H9 (cell line): ENCODE data around the gene EPN1. TPM values are rescaled to one million over a fixed set of nuclear protein-coding genes. Genes with fewer than 3 reads are reported as not detected.

Experiments used
- DNase-seq: peaks from one replicate; pipeline ENCODE4 v3.0.0-alpha.2; 2017
- H2AFZ ChIP-seq: one replicate; pipeline ENCODE4 v1.6.1; 2013; ENCODE audit warnings: mild to moderate bottlenecking, low read length, control low read depth, moderate library complexity
- H2AK5ac ChIP-seq: 2 replicates; pipeline ENCODE4 v1.6.1; 2013; ENCODE audit warnings: low read length, control low read depth, mixed read lengths; ENCODE audit not compliant: insufficient read length
- H2BK120ac ChIP-seq: one replicate; pipeline ENCODE4 v1.6.1; 2013; ENCODE audit warnings: low read depth, mild to moderate bottlenecking, low read length, control low read depth, inconsistent platforms; ENCODE audit not compliant: poor library complexity, severe bottlenecking
- H2BK12ac ChIP-seq: 2 replicates; pipeline ENCODE4 v1.6.1; 2013; ENCODE audit warnings: low read length, control low read depth, mixed read lengths, low read depth; ENCODE audit not compliant: insufficient read length
- H2BK15ac ChIP-seq: 2 replicates; pipeline ENCODE4 v1.6.1; 2013; ENCODE audit warnings: low read depth, low read length, control low read depth
- H2BK20ac ChIP-seq: one replicate; pipeline ENCODE4 v1.6.1; 2013; ENCODE audit warnings: low read depth, mild to moderate bottlenecking, low read length, control low read depth, inconsistent platforms; ENCODE audit not compliant: poor library complexity, severe bottlenecking
- H2BK5ac ChIP-seq: 2 replicates; pipeline ENCODE4 v1.6.1; 2013; ENCODE audit warnings: low read length, control low read depth, mixed read lengths; ENCODE audit not compliant: insufficient read length
- H3K14ac ChIP-seq: 2 replicates; pipeline ENCODE4 v1.6.1; 2013; ENCODE audit warnings: low read length, control low read depth; ENCODE audit not compliant: insufficient read depth
- H3K18ac ChIP-seq: 2 replicates; pipeline ENCODE4 v1.6.1; 2013; ENCODE audit warnings: low read depth, mild to moderate bottlenecking, mixed read lengths, low read length, control low read depth; ENCODE audit not compliant: insufficient read length
- H3K23ac ChIP-seq: 2 replicates; pipeline ENCODE4 v1.6.1; 2013; ENCODE audit warnings: low read length, control low read depth, mixed read lengths, low read depth; ENCODE audit not compliant: insufficient read length
- H3K23me2 ChIP-seq: 2 replicates; pipeline ENCODE4 v1.6.1; 2013; ENCODE audit warnings: low read depth, mild to moderate bottlenecking, mixed read lengths, low read length, control low read depth; ENCODE audit not compliant: insufficient read length, poor library complexity, severe bottlenecking
- H3K27ac ChIP-seq: 2 replicates; pipeline ENCODE4 v1.5.1; 2013; ENCODE audit warnings: low read length, control low read depth, mixed read lengths, low read depth; ENCODE audit not compliant: insufficient read length
- H3K27me3 ChIP-seq: 2 replicates; pipeline ENCODE4 v1.6.1; 2013; ENCODE audit warnings: low read length, control low read depth, inconsistent platforms; ENCODE audit not compliant: insufficient read depth
- H3K4ac ChIP-seq: 2 replicates; pipeline ENCODE4 v1.6.1; 2013; ENCODE audit warnings: low read depth, mild to moderate bottlenecking, control low read depth, inconsistent platforms, low read length, moderate library complexity
- H3K4me1 ChIP-seq: 2 replicates; pipeline ENCODE4 v1.6.1; 2013; ENCODE audit warnings: low read length, control low read depth, inconsistent platforms; ENCODE audit not compliant: insufficient read depth
- H3K4me2 ChIP-seq: 2 replicates; pipeline ENCODE4 v1.6.1; 2013; ENCODE audit warnings: low read length, control low read depth, mixed read lengths; ENCODE audit not compliant: insufficient read length, insufficient read depth
- H3K56ac ChIP-seq: 2 replicates; pipeline ENCODE4 v1.6.1; 2013; ENCODE audit warnings: low read depth, mild to moderate bottlenecking, mixed read lengths, low read length, control low read depth; ENCODE audit not compliant: insufficient read length
- H3K79me1 ChIP-seq: 2 replicates; pipeline ENCODE4 v1.6.1; 2013; ENCODE audit warnings: low read depth, mild to moderate bottlenecking, moderate library complexity, low read length, control low read depth, inconsistent platforms; ENCODE audit not compliant: insufficient read depth, poor library complexity, severe bottlenecking
- H3K79me2 ChIP-seq: 2 replicates; pipeline ENCODE4 v1.6.1; 2013; ENCODE audit warnings: low read length, control low read depth, inconsistent platforms; ENCODE audit not compliant: insufficient read depth
- H3K9ac ChIP-seq: 2 replicates; pipeline ENCODE4 v1.6.1; 2013; ENCODE audit warnings: low read length, control low read depth, mixed read lengths; ENCODE audit not compliant: insufficient read length; ENCODE audit errors: extremely low read depth
- H3K9me3 ChIP-seq: one replicate; pipeline ENCODE4 v1.6.1; 2013; ENCODE audit warnings: low read depth, low read length, inconsistent platforms; ENCODE audit not compliant: control insufficient read depth
- H3T11ph ChIP-seq: one replicate; pipeline ENCODE4 v1.6.1; 2013; ENCODE audit warnings: mild to moderate bottlenecking, low read length, control low read depth, inconsistent platforms
- H4K20me1 ChIP-seq: one replicate; pipeline ENCODE4 v1.6.1; 2013; ENCODE audit not compliant: control insufficient read depth, insufficient read length, insufficient read depth
- H4K5ac ChIP-seq: 2 replicates; pipeline ENCODE4 v1.6.1; 2013; ENCODE audit warnings: low read depth, mild to moderate bottlenecking, mixed read lengths, low read length, control low read depth; ENCODE audit not compliant: insufficient read length
- H4K8ac ChIP-seq: replicated peaks from 2 replicates; pipeline ENCODE4 v1.6.1; 2013; ENCODE audit warnings: low read length, control low read depth, mixed read lengths, low read depth; ENCODE audit not compliant: insufficient read length
- H4K91ac ChIP-seq: 2 replicates; pipeline ENCODE4 v1.6.1; 2013; ENCODE audit warnings: low read depth, mild to moderate bottlenecking, moderate library complexity, mixed read lengths, low read length, control low read depth; ENCODE audit not compliant: insufficient read length
- H3K27ac Mint-ChIP-seq, 3 experiments: 2 replicates in 2 of 3; 3 replicates in 1 of 3; pipeline ENCODE4 v1.8.0; 2020 to 2021; ENCODE audit warnings: mixed read lengths in 3 of 3, mild to moderate bottlenecking in 1 of 3, moderate library complexity in 1 of 3
- H3K27me3 Mint-ChIP-seq: 2 replicates; pipeline ENCODE4 v1.8.0; 2021; ENCODE audit warnings: low read depth, mild to moderate bottlenecking, moderate library complexity, mixed read lengths
- H3K36me3 Mint-ChIP-seq, 3 experiments: 2 replicates in 2 of 3; 3 replicates in 1 of 3; pipeline ENCODE4 v1.8.0; 2020 to 2021; ENCODE audit warnings: low read depth in 3 of 3, mixed read lengths in 3 of 3; ENCODE audit not compliant: insufficient read depth in 1 of 3
- H3K4me1 Mint-ChIP-seq, 2 experiments: 2 replicates each; pipeline ENCODE4 v1.8.0; 2020; ENCODE audit warnings: mixed read lengths in 2 of 2
- H3K4me3 Mint-ChIP-seq, 2 experiments: 2 replicates in 1 of 2; 3 replicates in 1 of 2; pipeline ENCODE4 v1.8.0; 2020 to 2021; ENCODE audit warnings: mild to moderate bottlenecking in 2 of 2, mixed read lengths in 2 of 2, moderate library complexity in 1 of 2
- H3K9me3 Mint-ChIP-seq, 2 experiments: 2 replicates in 1 of 2; 3 replicates in 1 of 2; pipeline ENCODE4 v1.8.0; 2020; ENCODE audit warnings: mild to moderate bottlenecking in 2 of 2, mixed read lengths in 2 of 2, moderate library complexity in 1 of 2
- WGBS: extraction: QIAGEN DNeasy Blood & Tissue Kit; methylation state at CpG from one replicate; pipeline ENCODE4 v1.1.7; 2013; ENCODE audit warnings: missing lambda C conversion rate, low lambda C conversion rate, mixed read lengths; ENCODE audit not compliant: insufficient read length; ENCODE audit errors: extremely low coverage; 5-methylcytosine and 5-hydroxymethylcytosine counted together
- total RNA-seq: library from RNA; stranded (reverse); gene quantifications from 2 replicates; pipeline ENCODE4 v1.2.1, GENCODE V29; 2021
- TF ChIP-seq, protein P1 (sequence below): fragments of 200-600 bp; sonication (generic); conservative IDR thresholded peaks from 3 replicates; pipeline ENCODE4 v1.8.0; 2021; ENCODE audit warnings: antibody characterized with exemption, mild to moderate bottlenecking

EPN1 gene
- total RNA-seq, 1 experiment from 2014 or later: 159 TPM

- no peak overlapping the region for H3K9ac ChIP-seq
- H2BK120ac ChIP-seq: no peak overlapping the region
- TF ChIP-seq, protein P1, sequence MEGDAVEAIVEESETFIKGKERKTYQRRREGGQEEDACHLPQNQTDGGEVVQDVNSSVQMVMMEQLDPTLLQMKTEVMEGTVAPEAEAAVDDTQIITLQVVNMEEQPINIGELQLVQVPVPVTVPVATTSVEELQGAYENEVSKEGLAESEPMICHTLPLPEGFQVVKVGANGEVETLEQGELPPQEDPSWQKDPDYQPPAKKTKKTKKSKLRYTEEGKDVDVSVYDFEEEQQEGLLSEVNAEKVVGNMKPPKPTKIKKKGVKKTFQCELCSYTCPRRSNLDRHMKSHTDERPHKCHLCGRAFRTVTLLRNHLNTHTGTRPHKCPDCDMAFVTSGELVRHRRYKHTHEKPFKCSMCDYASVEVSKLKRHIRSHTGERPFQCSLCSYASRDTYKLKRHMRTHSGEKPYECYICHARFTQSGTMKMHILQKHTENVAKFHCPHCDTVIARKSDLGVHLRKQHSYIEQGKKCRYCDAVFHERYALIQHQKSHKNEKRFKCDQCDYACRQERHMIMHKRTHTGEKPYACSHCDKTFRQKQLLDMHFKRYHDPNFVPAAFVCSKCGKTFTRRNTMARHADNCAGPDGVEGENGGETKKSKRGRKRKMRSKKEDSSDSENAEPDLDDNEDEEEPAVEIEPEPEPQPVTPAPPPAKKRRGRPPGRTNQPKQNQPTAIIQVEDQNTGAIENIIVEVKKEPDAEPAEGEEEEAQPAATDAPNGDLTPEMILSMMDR: peak; percentile 81
- peaks cover 27% of the 10 kb centered on the region for H3K27me3 Mint-ChIP-seq
- H4K20me1 ChIP-seq: no peaks in the 10 kb centered on the region
- H3K23me2 ChIP-seq: no peaks in the 10 kb centered on the region
- peaks cover 33 to 54% (median 50%) of the 10 kb centered on the region in 3 experiments for H3K36me3 Mint-ChIP-seq
- H2BK15ac ChIP-seq: no peak overlapping the region
- no peaks in the 10 kb centered on the region for H3K4me1 Mint-ChIP-seq
- H2BK5ac ChIP-seq: no peak overlapping the region
- no peak overlapping the region for H3K14ac ChIP-seq
- peak; percentile 77 for DNase-seq
- H3K79me1 ChIP-seq: no peaks in the 10 kb centered on the region
- no peak overlapping the region for H2AFZ ChIP-seq
- WGBS: no CpG with 5 or more reads among the region's 38 CpGs
- no peak overlapping the region for H3T11ph ChIP-seq
- H3K56ac ChIP-seq: no peak overlapping the region
- no peak overlapping the region for H3K23ac ChIP-seq
- no peak overlapping the region; a peak in 1 of 5 replicates for H3K4me3 Mint-ChIP-seq
- no peak overlapping the region for H4K91ac ChIP-seq
- no peaks in the 10 kb centered on the region for H3K79me2 ChIP-seq
- no peaks in the 10 kb centered on the region for H3K4me1 ChIP-seq
- no peak overlapping the region for H4K5ac ChIP-seq
- no peak overlapping the region for H2AK5ac ChIP-seq
- H2BK20ac ChIP-seq: no peak overlapping the region
- H3K4me2 ChIP-seq: no peak overlapping the region
- no peak overlapping the region for H4K8ac ChIP-seq
- no peak overlapping the region for H3K27ac Mint-ChIP-seq
- no peak overlapping the region for H3K4ac ChIP-seq
- no peaks in the 10 kb centered on the region for H3K9me3 ChIP-seq
- no peak overlapping the region for H2BK12ac ChIP-seq
- no peaks in the 10 kb centered on the region for H3K27me3 ChIP-seq
- H3K18ac ChIP-seq: no peak overlapping the region
- peaks cover 44 to 75% of the 10 kb centered on the region in 2 experiments for H3K9me3 Mint-ChIP-seq
- no peak overlapping the region for H3K27ac ChIP-seq
Measured at GRCh38 chr19:55703790-55704215, 28.8 kb downstream of the EPN1 start.
